Ectodermal cell (in vitro differentiated cells): ENCODE data around the gene RDH11.
"Not testable (repeated sequence)": the region's sequence is repeated elsewhere in the genome, so short reads cannot be mapped to it uniquely, and the experiment has no call there.

Experiments used
- H3K27ac ChIP-seq: 2 replicates; pipeline ENCODE4 v1.7.0; 2013; ENCODE audit warnings: mild to moderate bottlenecking, low read depth, low read length; ENCODE audit not compliant: insufficient read depth, poor library complexity, severe bottlenecking
- H3K27me3 ChIP-seq: 2 replicates; pipeline ENCODE4 v1.7.0; 2013; ENCODE audit warnings: mild to moderate bottlenecking, low read length; ENCODE audit not compliant: insufficient read depth, control insufficient read depth, poor library complexity, severe bottlenecking
- H3K36me3 ChIP-seq: one replicate; pipeline ENCODE4 v1.7.0; 2013; ENCODE audit warnings: low read length; ENCODE audit not compliant: control insufficient read depth, insufficient read depth
- H3K4me1 ChIP-seq: one replicate; pipeline ENCODE4 v1.7.0; 2013; ENCODE audit warnings: low read length; ENCODE audit not compliant: control insufficient read depth, insufficient read depth
- H3K4me3 ChIP-seq: 2 replicates; pipeline ENCODE4 v1.7.0; 2013; ENCODE audit warnings: low read depth, low read length, control low read depth; ENCODE audit not compliant: insufficient read depth
- H3K9me3 ChIP-seq: 2 replicates; pipeline ENCODE4 v1.7.0; 2013; ENCODE audit warnings: mild to moderate bottlenecking, low read length, moderate library complexity; ENCODE audit not compliant: control insufficient read depth
- WGBS, 2 experiments: methylation state at CpG; one replicate each; pipeline ENCODE4 v1.1.7; 2013; ENCODE audit warnings: missing lambda C conversion rate in 2 of 2; 5-methylcytosine and 5-hydroxymethylcytosine counted together

Gene RDH11

GRCh38 chr14:67705211-67705610, 9.6 kb upstream of the RDH11 start:
- no peaks in the 10 kb centered on the region for H3K27me3 ChIP-seq
- WGBS, 2 experiments = 80 to 84% methylated on average over 3 of the region's 3 CpGs

GRCh38 chr14:67704484-67705089, 9.0 kb upstream of the RDH11 start:
- Histone ChIP-seq H3K27ac (no peak overlapping the region), H3K27me3 (no peaks in the 10 kb centered on the region), H3K9me3 (peaks cover 3% of the 10 kb centered on the region), H3K4me3 (no peak overlapping the region), H3K4me1 (no peaks in the 10 kb centered on the region), H3K36me3 (no peaks in the 10 kb centered on the region)
- WGBS, 2 experiments = 4% methylated on average over 3 of the region's 3 CpGs

More at GRCh38 chr14:67705211-67705610, 9.6 kb upstream of the RDH11 start:
- no peaks in the 10 kb centered on the region for H3K4me1 ChIP-seq
- no peak overlapping the region for H3K27ac ChIP-seq
- no peak overlapping the region for H3K4me3 ChIP-seq
- H3K9me3 ChIP-seq = peaks cover 3% of the 10 kb centered on the region
- no peaks in the 10 kb centered on the region for H3K36me3 ChIP-seq

GRCh38 chr14:67703997-67704396, 8.4 kb upstream of the RDH11 start:
- peaks cover 3% of the 10 kb centered on the region for H3K9me3 ChIP-seq
- WGBS, 2 experiments = 54 to 100% methylated on average over 1 to 3 of the region's 3 CpGs
- no peaks in the 10 kb centered on the region for H3K4me1 ChIP-seq
- no peaks in the 10 kb centered on the region for H3K27me3 ChIP-seq
- no peaks in the 10 kb centered on the region for H3K36me3 ChIP-seq
- no peak overlapping the region for H3K4me3 ChIP-seq
- no peak overlapping the region for H3K27ac ChIP-seq

GRCh38 chr14:67701492-67701891, 5.9 kb upstream of the RDH11 start, which contains the start of gene RDH12:
RDH12 (plus strand) TSS chr14:67701886; CDS start chr14:67722643, 20,757 bp downstream.
- H3K36me3 ChIP-seq, H3K27me3 ChIP-seq, H3K27ac ChIP-seq, H3K4me1 ChIP-seq, H3K4me3 ChIP-seq, H3K9me3 ChIP-seq: not testable (repeated sequence)
- WGBS, 2 experiments = 94% methylated on average over 8 of the region's 8 CpGs

- no peak overlapping the region for H3K27ac ChIP-seq
- WGBS, 2 experiments = 76 to 100% methylated on average over 1 of the region's 1 CpG
- H3K9me3 ChIP-seq = no peaks in the 10 kb centered on the region
- no peak overlapping the region for H3K4me3 ChIP-seq
- H3K27me3 ChIP-seq = peaks cover 14% of the 10 kb centered on the region
- peaks cover 8% of the 10 kb centered on the region for H3K4me1 ChIP-seq
- no peaks in the 10 kb centered on the region for H3K36me3 ChIP-seq
Measured at GRCh38 chr14:67698179-67698578, 2.6 kb upstream of the RDH11 start.

GRCh38 chr14:67697006-67697405, 1.4 kb upstream of the RDH11 start:
- WGBS, 2 experiments = 93 to 99% methylated on average over 4 of the region's 4 CpGs
- H3K4me3 ChIP-seq = no peak overlapping the region
- peaks cover 4% of the 10 kb centered on the region for H3K36me3 ChIP-seq
- H3K27ac ChIP-seq = no peak overlapping the region
- peaks cover 14% of the 10 kb centered on the region for H3K27me3 ChIP-seq
- peaks cover 8% of the 10 kb centered on the region for H3K4me1 ChIP-seq
- H3K9me3 ChIP-seq = no peaks in the 10 kb centered on the region

GRCh38 chr14:67694791-67695393, 672 bp downstream of the RDH11 start:
- Histone ChIP-seq H3K27me3 (peaks cover 14% of the 10 kb centered on the region), H3K36me3 (peaks cover 24% of the 10 kb centered on the region), H3K27ac (peak overlapping the region; percentile 1), H3K4me1 (peaks cover 8% of the 10 kb centered on the region), H3K4me3 (peak overlapping the region; percentile 87), H3K9me3 (no peaks in the 10 kb centered on the region)
- WGBS, 2 experiments = 0 to 1% methylated on average over 21 of the region's 21 CpGs

- no peak overlapping the region for H3K4me3 ChIP-seq
- H3K36me3 ChIP-seq = peaks cover 64% of the 10 kb centered on the region
Measured at GRCh38 chr14:67690011-67690410, 5.6 kb downstream of the RDH11 start.

GRCh38 chr14:67683842-67684241, 11.7 kb downstream of the RDH11 start:
- peaks cover 47% of the 10 kb centered on the region for H3K36me3 ChIP-seq
- H3K9me3 ChIP-seq = no peaks in the 10 kb centered on the region
- H3K27me3 ChIP-seq = no peaks in the 10 kb centered on the region
- no peak overlapping the region for H3K27ac ChIP-seq
- no peak overlapping the region for H3K4me3 ChIP-seq
- H3K4me1 ChIP-seq = no peaks in the 10 kb centered on the region

More at GRCh38 chr14:67690011-67690410, 5.6 kb downstream of the RDH11 start:
- Histone ChIP-seq H3K9me3 (no peaks in the 10 kb centered on the region), H3K4me1 (peaks cover 8% of the 10 kb centered on the region), H3K27ac (no peak overlapping the region), H3K27me3 (no peaks in the 10 kb centered on the region)
- 91 to 96% methylated on average over 4 of the region's 4 CpGs for WGBS, 2 experiments

- Histone ChIP-seq H3K9me3 (no peaks in the 10 kb centered on the region), H3K27me3 (no peaks in the 10 kb centered on the region), H3K36me3 (peaks cover 42% of the 10 kb centered on the region), H3K27ac (no peak overlapping the region), H3K4me1 (no peaks in the 10 kb centered on the region), H3K4me3 (no peak overlapping the region)
- 95% methylated on average over 2 of the region's 2 CpGs for whole genome bisulfite sequencing, 2 experiments
Measured at GRCh38 chr14:67680941-67681340, 14.6 kb downstream of the RDH11 start.
